ENCODE results near the gene DIP2B. TPM values are rescaled to one million over a fixed set of nuclear protein-coding genes. Genes with fewer than 3 reads are reported as not detected.
"Not testable (repeated sequence)": the region's sequence is repeated elsewhere in the genome, so short reads cannot be mapped to it uniquely, and the experiment has no call there.

Gene DIP2B
- total and polyA plus RNA-seq, 2 donors from 2014 or later: 4.6 to 23.3 TPM

DNA sequence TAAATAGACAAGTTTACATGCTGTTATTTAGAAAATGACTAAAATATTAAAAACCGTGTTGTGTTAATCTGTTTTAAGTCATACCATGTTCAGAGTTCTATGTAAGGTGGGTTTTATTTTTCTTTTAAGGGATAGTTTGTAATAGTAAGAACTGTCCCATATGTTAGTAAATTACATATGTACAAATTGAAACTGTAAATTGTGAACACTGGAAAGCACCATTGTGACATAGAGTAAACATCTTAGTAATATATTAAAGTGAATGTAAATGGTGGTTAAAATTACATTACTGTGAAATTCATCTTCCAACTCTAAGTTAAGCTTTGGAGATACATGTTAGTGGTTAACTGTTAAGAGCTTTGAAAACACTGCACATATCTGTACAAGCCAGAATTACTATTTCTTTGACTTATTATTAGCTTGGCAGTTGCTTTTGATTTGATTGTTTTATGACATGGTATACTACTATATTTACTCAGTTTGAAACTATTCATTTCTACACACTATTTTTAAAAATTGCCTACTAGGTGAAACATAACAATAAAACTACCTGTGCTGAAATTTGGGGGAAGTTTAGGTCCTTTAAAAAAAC lies 27.4 kb upstream of the DIP2B start:
- Histone ChIP-seq H3K27me3 (ENCODE audit: control insufficient read depth, insufficient read depth, low read length) (no peaks in the 10 kb centered on the region), H3K4me3 (ENCODE audit: low read length in 3 of 3) (no peak overlapping the region), H3K4me1 (ENCODE audit: control insufficient read depth in 2 of 3, insufficient read depth in 2 of 3, low read depth in 1 of 3, low read length in 3 of 3) (no peaks in the 10 kb centered on the region), H3K9ac (ENCODE audit: low read length in 3 of 3) (no peak overlapping the region), H3K36me3 (ENCODE audit: control insufficient read depth in 2 of 3, insufficient read depth in 3 of 3, low read length in 3 of 3) (peaks cover 5 to 36% (median 13%) of the 10 kb centered on the region in 3 donors), H3K27ac (ENCODE audit: low read depth in 2 of 2, low read length in 2 of 2) (no peak overlapping the region), H3K9me3 (ENCODE audit: control insufficient read depth in 2 of 3, insufficient read depth in 1 of 3, low read length in 3 of 3) (no peaks in the 10 kb centered on the region)
- intact Hi-C loops (cut with DNase I): no loop called here
- no peak for FAIRE-seq
- TF ChIP-seq, protein P1, sequence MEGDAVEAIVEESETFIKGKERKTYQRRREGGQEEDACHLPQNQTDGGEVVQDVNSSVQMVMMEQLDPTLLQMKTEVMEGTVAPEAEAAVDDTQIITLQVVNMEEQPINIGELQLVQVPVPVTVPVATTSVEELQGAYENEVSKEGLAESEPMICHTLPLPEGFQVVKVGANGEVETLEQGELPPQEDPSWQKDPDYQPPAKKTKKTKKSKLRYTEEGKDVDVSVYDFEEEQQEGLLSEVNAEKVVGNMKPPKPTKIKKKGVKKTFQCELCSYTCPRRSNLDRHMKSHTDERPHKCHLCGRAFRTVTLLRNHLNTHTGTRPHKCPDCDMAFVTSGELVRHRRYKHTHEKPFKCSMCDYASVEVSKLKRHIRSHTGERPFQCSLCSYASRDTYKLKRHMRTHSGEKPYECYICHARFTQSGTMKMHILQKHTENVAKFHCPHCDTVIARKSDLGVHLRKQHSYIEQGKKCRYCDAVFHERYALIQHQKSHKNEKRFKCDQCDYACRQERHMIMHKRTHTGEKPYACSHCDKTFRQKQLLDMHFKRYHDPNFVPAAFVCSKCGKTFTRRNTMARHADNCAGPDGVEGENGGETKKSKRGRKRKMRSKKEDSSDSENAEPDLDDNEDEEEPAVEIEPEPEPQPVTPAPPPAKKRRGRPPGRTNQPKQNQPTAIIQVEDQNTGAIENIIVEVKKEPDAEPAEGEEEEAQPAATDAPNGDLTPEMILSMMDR (IDR thresholded peaks at IDR 0.05; ENCODE audit: borderline replicate concordance, extremely low read depth, insufficient read depth): no peak
- DNase-seq: no peak

DNA sequence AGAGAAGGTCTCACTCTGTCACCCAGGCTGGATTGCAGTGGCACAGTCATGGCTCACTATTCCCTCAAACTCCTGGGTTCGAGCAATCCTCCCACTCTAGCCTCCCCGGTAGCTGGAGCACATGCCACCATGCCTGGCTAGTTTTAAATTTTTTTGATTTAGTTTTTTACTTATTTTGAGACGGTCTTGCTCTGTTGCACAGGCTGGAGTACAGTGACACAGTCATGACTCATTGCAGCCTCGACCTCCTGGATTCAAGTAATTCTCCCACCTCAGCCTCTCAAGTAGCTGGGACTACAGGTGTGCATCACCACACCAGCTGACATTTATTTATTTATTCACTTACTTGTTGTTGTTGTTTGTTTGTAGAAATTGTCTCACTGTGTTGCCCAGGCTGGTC lies 22.2 kb upstream of the DIP2B start:
- FAIRE-seq (no peak), DNase-seq (no peak)
- Histone ChIP-seq H3K36me3 (ENCODE audit: control insufficient read depth in 2 of 3, insufficient read depth in 3 of 3, low read length in 3 of 3) (no peaks in the 10 kb centered on the region), H3K4me3 (ENCODE audit: low read length in 3 of 3) (no peak overlapping the region), H3K27ac (ENCODE audit: low read depth in 2 of 2, low read length in 2 of 2) (no peak overlapping the region), H3K9me3 (ENCODE audit: control insufficient read depth in 2 of 3, insufficient read depth in 1 of 3, low read length in 3 of 3) (no peaks in the 10 kb centered on the region), H3K27me3 (ENCODE audit: control insufficient read depth, insufficient read depth, low read length) (no peaks in the 10 kb centered on the region), H3K9ac (ENCODE audit: low read length in 3 of 3) (no peak overlapping the region), H3K4me1 (ENCODE audit: control insufficient read depth in 2 of 3, insufficient read depth in 2 of 3, low read depth in 1 of 3, low read length in 3 of 3) (no peaks in the 10 kb centered on the region)
- TF ChIP-seq, protein P1 (IDR thresholded peaks at IDR 0.05; ENCODE audit: borderline replicate concordance, extremely low read depth, insufficient read depth): no peak
- intact Hi-C loops (cut with DNase I): no loop called here

DNA sequence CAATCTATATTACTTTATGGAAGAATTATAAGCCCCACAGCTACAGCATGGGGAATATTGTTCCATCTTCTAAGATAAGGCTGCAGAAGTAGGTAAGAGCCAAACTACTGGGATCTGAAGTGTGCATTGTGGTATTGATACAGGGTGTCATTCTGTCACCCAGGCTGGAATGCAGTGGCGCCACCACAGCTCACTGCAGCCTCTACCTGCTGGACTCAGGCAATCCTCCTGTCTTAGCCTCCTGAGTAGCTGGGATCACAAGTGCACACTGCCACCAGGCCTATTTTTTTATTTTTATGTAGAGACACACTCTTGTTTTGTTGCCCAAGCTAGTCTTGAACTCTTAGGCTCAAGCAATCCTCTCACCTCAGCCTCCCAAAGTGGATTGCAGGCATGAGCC lies 21.3 kb upstream of the DIP2B start:
- FAIRE-seq: no peak
- intact Hi-C loops (cut with DNase I): no loop called here
- TF ChIP-seq, protein P1 (IDR thresholded peaks at IDR 0.05; ENCODE audit: borderline replicate concordance, extremely low read depth, insufficient read depth): no peak

DNA sequence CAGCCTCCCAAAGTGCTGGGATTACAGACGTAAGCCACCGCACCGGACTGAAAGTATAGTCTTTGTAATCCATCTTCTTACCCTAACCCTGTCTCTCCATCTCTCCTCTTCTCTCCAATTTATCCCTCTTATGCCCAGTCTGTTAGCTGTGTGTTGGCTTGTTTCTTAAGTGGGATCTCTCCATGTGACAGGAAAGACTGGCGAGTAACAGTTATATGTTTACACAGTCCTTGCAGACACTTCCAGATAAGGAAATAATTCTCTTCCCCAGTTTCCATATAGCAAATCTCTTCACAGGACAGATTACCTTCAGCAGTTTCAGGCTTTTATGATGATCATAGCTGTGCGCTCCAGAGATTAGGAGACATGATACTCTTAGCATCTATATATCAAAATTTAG lies 16.0 kb upstream of the DIP2B start:
- no peak for FAIRE-seq
- H3K36me3 ChIP-seq (ENCODE audit: control insufficient read depth in 2 of 3, insufficient read depth in 3 of 3, low read length in 3 of 3): no peaks in the 10 kb centered on the region
- H3K9me3 ChIP-seq (ENCODE audit: control insufficient read depth in 2 of 3, insufficient read depth in 1 of 3, low read length in 3 of 3): peaks cover 0 to 2% (median 0%) of the 10 kb centered on the region in 3 donors
- intact Hi-C loops (cut with DNase I): no loop called here
- no peaks in the 10 kb centered on the region for H3K27me3 ChIP-seq (ENCODE audit: control insufficient read depth, insufficient read depth, low read length)
- no peak overlapping the region for H3K4me3 ChIP-seq (ENCODE audit: low read length in 3 of 3)
- DNase-seq: no peak
- no peak overlapping the region for H3K27ac ChIP-seq (ENCODE audit: low read depth in 2 of 2, low read length in 2 of 2)
- TF ChIP-seq, protein P1 (IDR thresholded peaks at IDR 0.05; ENCODE audit: borderline replicate concordance, extremely low read depth, insufficient read depth): no peak
- no peak overlapping the region for H3K9ac ChIP-seq (ENCODE audit: low read length in 3 of 3)
- no peaks in the 10 kb centered on the region for H3K4me1 ChIP-seq (ENCODE audit: control insufficient read depth in 2 of 3, insufficient read depth in 2 of 3, low read depth in 1 of 3, low read length in 3 of 3)

More for the DNA sequence above, 21.3 kb upstream of the DIP2B start:
- Histone ChIP-seq H3K27ac (ENCODE audit: low read depth in 2 of 2, low read length in 2 of 2) (no peak overlapping the region), H3K9ac (ENCODE audit: low read length in 3 of 3) (no peak overlapping the region), H3K27me3 (ENCODE audit: control insufficient read depth, insufficient read depth, low read length) (no peaks in the 10 kb centered on the region), H3K9me3 (ENCODE audit: control insufficient read depth in 2 of 3, insufficient read depth in 1 of 3, low read length in 3 of 3) (no peaks in the 10 kb centered on the region), H3K4me1 (ENCODE audit: control insufficient read depth in 2 of 3, insufficient read depth in 2 of 3, low read depth in 1 of 3, low read length in 3 of 3) (no peaks in the 10 kb centered on the region), H3K36me3 (ENCODE audit: control insufficient read depth in 2 of 3, insufficient read depth in 3 of 3, low read length in 3 of 3) (no peaks in the 10 kb centered on the region), H3K4me3 (ENCODE audit: low read length in 3 of 3) (no peak overlapping the region)
- DNase-seq: no peak

DNA sequence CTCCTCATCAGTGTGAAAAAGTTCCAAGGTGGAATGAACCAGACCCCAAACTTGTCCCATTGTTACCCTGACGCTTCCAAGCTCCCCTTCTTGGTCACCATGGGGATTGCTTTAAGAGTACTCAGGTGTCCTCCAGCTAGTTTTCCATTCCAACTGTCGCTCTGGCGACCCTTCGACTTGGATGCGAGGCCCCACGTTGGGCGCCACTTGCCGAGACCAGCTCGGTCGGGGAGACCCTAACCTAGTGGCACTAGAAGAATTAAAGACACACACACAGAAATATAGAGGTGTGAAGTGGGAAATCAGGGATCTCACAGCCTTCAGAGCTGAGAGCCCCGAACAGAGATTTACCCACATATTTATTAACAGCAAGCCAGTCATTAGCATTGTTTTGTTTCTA lies 6.7 kb upstream of the DIP2B start:
- H3K9ac ChIP-seq (ENCODE audit: low read length in 3 of 3); intact Hi-C loops (cut with DNase I); H3K27ac ChIP-seq (ENCODE audit: low read depth in 2 of 2, low read length in 2 of 2); H3K4me3 ChIP-seq (ENCODE audit: low read length in 3 of 3); H3K36me3 ChIP-seq (ENCODE audit: control insufficient read depth in 2 of 3, insufficient read depth in 3 of 3, low read length in 3 of 3); FAIRE-seq; DNase-seq; H3K9me3 ChIP-seq (ENCODE audit: control insufficient read depth in 2 of 3, insufficient read depth in 1 of 3, low read length in 3 of 3); H3K4me1 ChIP-seq (ENCODE audit: control insufficient read depth in 2 of 3, insufficient read depth in 2 of 3, low read depth in 1 of 3, low read length in 3 of 3); H3K27me3 ChIP-seq (ENCODE audit: control insufficient read depth, insufficient read depth, low read length): not testable (repeated sequence)
